AG10803 (cell line): ENCODE data around the gene RPN2.

Source experiments
- DNase-seq: peaks from one replicate; pipeline ENCODE4 v3.0.0; 2010; ENCODE audit warnings: low read depth
- H3K4me3 ChIP-seq: 2 replicates; pipeline ENCODE4 v1.5.1; 2011; ENCODE audit warnings: mild to moderate bottlenecking, low read length, control low read depth
- TF ChIP-seq, protein P1 (sequence below): conservative IDR thresholded peaks from 2 replicates; pipeline ENCODE4 v1.5.1; 2011; ENCODE audit warnings: mild to moderate bottlenecking, low read length, control low read depth, inconsistent platforms

RPN2 gene

DNA sequence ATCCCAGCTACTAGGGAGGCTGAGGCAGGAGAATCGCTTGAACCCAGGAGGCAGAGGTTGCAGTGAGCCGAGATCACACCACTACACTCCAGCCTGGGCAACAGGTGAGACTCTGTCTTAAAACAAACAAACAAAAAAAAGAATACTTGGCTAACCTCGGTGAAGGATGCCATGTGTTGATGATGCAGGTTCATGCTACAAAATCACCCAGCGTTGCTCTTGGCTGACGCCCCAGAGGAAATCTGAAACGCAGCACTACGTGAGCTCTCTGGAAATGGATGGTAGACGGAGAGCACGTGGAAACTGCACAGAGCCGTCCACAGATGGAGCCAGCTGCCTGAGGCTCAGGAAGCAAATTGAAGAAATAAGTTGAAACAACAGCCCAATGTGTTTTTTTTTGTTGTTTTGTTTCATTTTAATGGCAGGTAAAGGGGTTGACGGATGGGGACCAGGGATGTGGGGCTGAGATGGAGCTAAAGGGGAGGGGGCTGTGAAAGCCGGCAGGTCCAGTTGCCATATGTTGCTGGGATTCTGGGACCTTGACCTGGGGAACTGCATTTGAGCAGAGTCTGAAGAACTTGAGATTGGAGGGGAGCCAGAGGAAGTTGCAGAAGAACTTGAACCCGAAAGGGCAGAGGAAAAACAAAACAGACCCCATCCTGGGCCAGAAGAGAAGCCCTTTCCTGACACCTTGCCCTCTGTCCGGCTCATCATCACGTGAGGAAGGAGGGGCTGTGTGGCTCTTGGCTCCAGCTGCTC is 97.5 kb downstream of the RPN2 start:
- TF ChIP-seq, protein P1, sequence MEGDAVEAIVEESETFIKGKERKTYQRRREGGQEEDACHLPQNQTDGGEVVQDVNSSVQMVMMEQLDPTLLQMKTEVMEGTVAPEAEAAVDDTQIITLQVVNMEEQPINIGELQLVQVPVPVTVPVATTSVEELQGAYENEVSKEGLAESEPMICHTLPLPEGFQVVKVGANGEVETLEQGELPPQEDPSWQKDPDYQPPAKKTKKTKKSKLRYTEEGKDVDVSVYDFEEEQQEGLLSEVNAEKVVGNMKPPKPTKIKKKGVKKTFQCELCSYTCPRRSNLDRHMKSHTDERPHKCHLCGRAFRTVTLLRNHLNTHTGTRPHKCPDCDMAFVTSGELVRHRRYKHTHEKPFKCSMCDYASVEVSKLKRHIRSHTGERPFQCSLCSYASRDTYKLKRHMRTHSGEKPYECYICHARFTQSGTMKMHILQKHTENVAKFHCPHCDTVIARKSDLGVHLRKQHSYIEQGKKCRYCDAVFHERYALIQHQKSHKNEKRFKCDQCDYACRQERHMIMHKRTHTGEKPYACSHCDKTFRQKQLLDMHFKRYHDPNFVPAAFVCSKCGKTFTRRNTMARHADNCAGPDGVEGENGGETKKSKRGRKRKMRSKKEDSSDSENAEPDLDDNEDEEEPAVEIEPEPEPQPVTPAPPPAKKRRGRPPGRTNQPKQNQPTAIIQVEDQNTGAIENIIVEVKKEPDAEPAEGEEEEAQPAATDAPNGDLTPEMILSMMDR = peak; percentile 62
- peak; percentile 76 for DNase-seq
- no peak overlapping the region for H3K4me3 ChIP-seq

DNA sequence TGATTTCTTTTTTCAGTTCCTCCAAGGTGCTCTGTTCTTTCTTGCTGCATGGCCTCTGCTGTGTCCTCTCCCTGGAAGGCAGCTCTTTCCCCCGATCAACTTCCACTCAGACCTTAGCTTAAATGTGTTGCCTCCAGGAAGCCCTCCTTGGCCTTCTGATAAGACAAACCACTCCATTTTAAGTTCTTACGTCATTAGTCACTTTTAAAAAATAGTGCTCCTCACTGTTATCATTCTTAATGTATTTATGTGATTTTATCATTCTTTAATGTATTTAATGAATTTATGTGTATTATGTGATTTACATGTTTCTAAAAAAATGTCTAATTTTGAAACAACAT is 98.1 kb downstream of the RPN2 start:
- no peak for DNase-seq
- no peak overlapping the region for H3K4me3 ChIP-seq
- TF ChIP-seq, protein P1 = no peak

DNA sequence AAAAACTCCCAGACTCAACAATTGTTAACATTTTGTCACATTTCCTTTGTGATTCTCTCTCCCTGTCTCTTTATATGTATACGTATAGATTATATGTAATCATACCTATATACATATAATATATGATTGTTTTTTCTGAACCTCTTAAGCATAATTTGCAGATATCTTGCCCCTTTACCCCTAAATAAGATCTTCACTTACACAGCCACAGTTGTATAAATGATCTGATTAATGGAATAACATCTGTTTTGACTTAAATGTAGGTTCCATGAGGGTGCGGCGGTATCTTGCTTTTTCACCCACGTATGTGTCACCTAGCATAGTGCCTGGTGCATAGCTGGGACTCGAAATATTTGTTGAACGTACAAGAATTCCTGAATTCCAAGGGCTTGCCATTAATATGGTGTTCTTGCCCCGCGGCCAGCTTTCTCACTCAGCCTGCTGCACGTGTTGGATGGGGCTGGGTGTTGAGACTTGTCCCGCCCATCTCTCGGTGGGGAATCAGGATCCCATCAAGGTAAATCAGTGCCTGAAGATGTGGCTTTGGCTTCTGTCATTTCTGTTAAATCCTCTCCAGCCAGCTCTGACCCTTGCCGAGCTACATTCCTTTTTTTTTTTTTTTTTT is 99.9 kb downstream of the RPN2 start:
- no peak overlapping the region for H3K4me3 ChIP-seq
- peak; percentile 75 for DNase-seq
- TF ChIP-seq, protein P1 = no peak

DNA sequence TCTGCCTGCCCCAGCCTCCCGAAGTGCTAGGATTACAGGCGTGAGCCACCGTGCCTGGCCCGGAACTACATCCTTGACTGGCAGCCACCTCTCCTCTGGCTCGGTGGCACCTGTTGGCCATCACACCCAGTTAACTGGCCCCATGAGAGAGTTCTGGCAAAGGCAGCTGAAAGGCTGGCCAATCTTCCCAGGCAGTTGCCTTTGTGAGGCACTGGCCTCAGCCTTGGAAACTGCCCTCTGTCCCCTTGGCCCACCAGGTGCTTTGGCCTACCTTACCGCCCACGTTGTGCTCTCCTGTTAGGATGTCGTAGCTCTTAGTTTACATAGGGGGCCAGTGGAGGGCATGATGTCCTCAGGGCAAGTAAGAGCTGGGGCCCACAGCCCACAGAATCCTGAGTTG is 100.7 kb downstream of the RPN2 start:
- DNase-seq = no peak
- TF ChIP-seq, protein P1 = no peak
- H3K4me3 ChIP-seq = no peak overlapping the region

DNA sequence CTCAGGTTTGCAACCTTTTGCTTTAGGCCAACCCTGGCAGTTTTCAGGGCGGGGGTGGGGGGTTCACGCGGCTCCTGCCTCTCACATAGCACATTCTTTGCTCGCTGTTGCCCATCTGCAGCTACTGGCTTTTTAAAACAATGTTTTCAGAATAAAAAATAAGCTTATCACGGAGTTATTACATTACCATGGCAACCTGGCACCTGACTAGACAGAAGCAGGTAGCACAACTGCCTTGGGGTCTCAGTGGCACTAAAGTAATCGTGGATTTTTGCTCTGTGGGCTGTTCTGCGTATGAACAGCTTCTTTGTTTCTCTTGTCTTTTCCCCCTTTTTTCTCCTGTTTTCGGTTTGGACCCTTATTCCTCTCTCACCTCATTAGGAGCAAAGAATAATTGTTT is 101.3 kb downstream of the RPN2 start:
- TF ChIP-seq, protein P1 = no peak
- no peak overlapping the region for H3K4me3 ChIP-seq
- DNase-seq = no peak

DNA sequence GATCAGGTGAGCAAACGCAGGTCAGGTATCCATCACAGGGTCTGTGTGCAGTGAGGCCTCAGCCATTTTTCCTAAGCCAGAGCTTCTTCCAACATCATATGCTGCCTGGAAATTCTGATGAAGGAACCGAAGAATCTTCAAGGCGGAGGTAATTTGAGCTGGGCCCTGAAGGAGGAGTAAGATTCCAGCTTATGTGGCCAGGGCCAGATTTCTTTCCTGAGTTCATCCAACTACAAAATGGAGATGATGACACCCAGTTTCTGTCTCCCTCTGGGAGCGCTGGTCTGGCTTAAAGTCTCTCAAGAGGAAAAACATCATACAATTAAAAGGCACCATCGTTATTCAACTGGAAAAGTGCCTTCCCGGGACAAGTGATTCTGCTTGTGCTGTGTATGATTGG is 103.4 kb downstream of the RPN2 start:
- H3K4me3 ChIP-seq = no peak overlapping the region
- peak; percentile 86 for DNase-seq
- TF ChIP-seq, protein P1 = peak; percentile 90
